ENCODE measurements around the gene INSC. TPM values are rescaled to one million over a fixed set of nuclear protein-coding genes. Genes with fewer than 3 reads are reported as not detected.

INSC gene
- total RNA-seq, 6 donors from 2014 or later = 0.14 to 1.7 (median 1.0) TPM; not detected in 3

DNA sequence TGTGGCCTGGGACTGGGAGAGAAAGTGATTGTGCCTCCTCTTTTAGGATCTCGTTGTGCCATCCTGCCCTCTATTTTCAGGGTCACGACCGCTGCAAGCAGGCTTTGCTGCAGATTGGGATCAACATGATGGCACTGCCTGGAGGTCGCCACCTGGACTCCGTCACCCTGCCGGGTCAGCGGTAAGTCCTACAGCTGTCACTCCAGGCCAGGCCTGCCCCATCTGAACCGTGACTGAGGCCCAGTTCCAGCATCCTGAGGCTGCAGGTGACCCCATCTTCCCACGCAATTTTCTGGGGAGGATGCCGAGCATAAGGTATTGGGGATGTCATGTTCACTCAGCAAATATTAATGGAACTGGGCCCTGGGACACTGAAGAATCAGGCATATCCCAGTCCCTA lies 34.3 kb downstream of the INSC start:
- ATAC-seq (ENCODE audit: low FRiP score in 2 of 2) (no peak), DNase-seq (no peak)
- H3K27me3 ChIP-seq = no peaks in the 10 kb centered on the region
- no peaks in the 10 kb centered on the region for H3K36me3 ChIP-seq
- no peak for TF ChIP-seq POLR2AphosphoS5 (IDR thresholded peaks at IDR 0.05)
- H3K9me3 ChIP-seq = no peaks in the 10 kb centered on the region
- no peak overlapping the region for H3K4me3 ChIP-seq
- H3K4me1 ChIP-seq = no peaks in the 10 kb centered on the region
- WGBS, 2 donors = 76 to 86% methylated on average over 2 to 10 of the region's 10 CpGs
- no peak overlapping the region for H3K27ac ChIP-seq

DNA sequence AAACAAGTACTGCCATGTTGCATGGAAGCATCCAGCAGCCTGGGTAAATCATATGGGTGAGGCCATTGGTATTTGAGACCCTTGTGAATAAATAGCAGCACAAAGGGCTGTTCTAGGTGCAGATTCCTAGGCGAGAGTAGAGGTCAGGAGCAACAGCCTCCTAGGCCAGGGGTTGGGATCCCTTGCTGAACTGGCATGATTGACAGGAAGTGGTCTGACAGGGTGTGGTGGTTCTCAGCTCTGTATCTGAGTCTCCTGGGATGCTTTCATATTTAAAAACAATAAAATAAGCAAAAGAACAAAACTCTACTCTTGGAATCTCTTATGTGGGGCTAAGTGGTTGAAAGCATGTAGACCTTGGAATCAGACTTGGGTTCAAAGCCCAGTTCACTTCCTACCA lies 35.8 kb downstream of the INSC start:
- DNase-seq (no peak), ATAC-seq (ENCODE audit: low FRiP score in 2 of 2) (no peak)
- WGBS, 2 donors = 73 to 75% methylated on average over 1 of the region's 1 CpG
- TF ChIP-seq POLR2A (IDR thresholded peaks at IDR 0.05) = no peak
- TF ChIP-seq, protein P1, sequence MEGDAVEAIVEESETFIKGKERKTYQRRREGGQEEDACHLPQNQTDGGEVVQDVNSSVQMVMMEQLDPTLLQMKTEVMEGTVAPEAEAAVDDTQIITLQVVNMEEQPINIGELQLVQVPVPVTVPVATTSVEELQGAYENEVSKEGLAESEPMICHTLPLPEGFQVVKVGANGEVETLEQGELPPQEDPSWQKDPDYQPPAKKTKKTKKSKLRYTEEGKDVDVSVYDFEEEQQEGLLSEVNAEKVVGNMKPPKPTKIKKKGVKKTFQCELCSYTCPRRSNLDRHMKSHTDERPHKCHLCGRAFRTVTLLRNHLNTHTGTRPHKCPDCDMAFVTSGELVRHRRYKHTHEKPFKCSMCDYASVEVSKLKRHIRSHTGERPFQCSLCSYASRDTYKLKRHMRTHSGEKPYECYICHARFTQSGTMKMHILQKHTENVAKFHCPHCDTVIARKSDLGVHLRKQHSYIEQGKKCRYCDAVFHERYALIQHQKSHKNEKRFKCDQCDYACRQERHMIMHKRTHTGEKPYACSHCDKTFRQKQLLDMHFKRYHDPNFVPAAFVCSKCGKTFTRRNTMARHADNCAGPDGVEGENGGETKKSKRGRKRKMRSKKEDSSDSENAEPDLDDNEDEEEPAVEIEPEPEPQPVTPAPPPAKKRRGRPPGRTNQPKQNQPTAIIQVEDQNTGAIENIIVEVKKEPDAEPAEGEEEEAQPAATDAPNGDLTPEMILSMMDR (IDR thresholded peaks at IDR 0.05) = no peak
- TF ChIP-seq EP300 (IDR thresholded peaks at IDR 0.05) = no peak
- no peak for TF ChIP-seq POLR2AphosphoS5 (IDR thresholded peaks at IDR 0.05)
- no peaks in the 10 kb centered on the region for H3K27me3 ChIP-seq
- H3K9me3 ChIP-seq = no peaks in the 10 kb centered on the region
- no peak overlapping the region for H3K4me3 ChIP-seq
- no peak overlapping the region for H3K27ac ChIP-seq
- H3K36me3 ChIP-seq = no peaks in the 10 kb centered on the region
- H3K4me1 ChIP-seq = no peaks in the 10 kb centered on the region

DNA sequence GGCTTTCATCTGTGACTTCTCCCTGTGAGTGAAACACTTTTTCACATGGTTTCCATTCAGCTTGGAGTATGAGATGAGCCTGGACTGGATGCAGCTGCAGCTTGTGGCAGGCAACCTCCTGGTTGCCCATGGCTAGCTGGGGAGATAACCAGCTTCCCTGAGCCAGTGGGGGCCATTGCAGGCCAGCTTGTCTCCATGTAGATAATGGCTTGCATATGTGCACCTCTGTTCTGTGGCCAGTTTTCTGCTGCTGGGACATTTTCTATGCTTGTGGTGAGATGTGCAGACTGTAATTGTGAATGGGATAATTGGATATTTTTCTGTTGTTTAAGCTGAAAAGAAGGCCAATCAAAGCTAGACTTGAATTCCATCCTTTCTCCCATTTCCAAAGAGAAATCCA lies 38.5 kb downstream of the INSC start:
- Histone ChIP-seq H3K9me3 (no peaks in the 10 kb centered on the region), H3K36me3 (no peaks in the 10 kb centered on the region), H3K27ac (no peak overlapping the region), H3K4me1 (no peaks in the 10 kb centered on the region), H3K27me3 (no peaks in the 10 kb centered on the region), H3K4me3 (no peak overlapping the region)
- TF ChIP-seq POLR2A (IDR thresholded peaks at IDR 0.05) = no peak
- TF ChIP-seq POLR2AphosphoS5 (IDR thresholded peaks at IDR 0.05) = no peak
- TF ChIP-seq EP300 (IDR thresholded peaks at IDR 0.05) = no peak
- TF ChIP-seq, protein P1 (IDR thresholded peaks at IDR 0.05) = no peak
- DNase-seq (no peak), ATAC-seq (ENCODE audit: low FRiP score in 2 of 2) (no peak)

DNA sequence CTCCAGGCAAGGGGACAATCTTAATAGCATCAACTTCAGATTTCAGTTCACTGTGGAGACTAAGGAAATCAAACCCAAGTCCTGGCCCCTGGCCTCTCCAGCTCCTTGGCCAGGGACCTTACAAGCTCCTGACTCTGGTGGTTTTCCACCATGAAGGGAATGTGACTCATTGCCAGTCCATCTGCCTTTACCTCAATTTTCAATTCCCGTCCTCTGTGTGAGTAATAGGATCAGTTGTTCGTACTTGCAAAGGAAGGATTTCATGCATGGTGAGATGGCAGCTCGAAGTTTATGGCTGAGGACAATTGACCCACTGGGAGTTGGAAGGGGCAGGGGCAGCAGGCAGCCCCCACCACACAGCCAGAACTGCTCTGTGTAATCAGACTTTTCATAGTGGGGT lies 42.5 kb downstream of the INSC start:
- DNase-seq (no peak), ATAC-seq (ENCODE audit: low FRiP score in 2 of 2) (no peak)
- 76 to 84% methylated on average over 3 of the region's 3 CpGs for WGBS, 2 donors
- H3K9me3 ChIP-seq = no peaks in the 10 kb centered on the region
- TF ChIP-seq EP300 (IDR thresholded peaks at IDR 0.05) (no peak), POLR2AphosphoS5 (IDR thresholded peaks at IDR 0.05) (no peak), POLR2A (IDR thresholded peaks at IDR 0.05) (no peak)
- TF ChIP-seq, protein P1 (IDR thresholded peaks at IDR 0.05) = no peak
- H3K36me3 ChIP-seq = no peaks in the 10 kb centered on the region
- no peaks in the 10 kb centered on the region for H3K4me1 ChIP-seq
- H3K4me3 ChIP-seq = no peak overlapping the region
- H3K27me3 ChIP-seq = no peaks in the 10 kb centered on the region
- no peak overlapping the region for H3K27ac ChIP-seq

DNA sequence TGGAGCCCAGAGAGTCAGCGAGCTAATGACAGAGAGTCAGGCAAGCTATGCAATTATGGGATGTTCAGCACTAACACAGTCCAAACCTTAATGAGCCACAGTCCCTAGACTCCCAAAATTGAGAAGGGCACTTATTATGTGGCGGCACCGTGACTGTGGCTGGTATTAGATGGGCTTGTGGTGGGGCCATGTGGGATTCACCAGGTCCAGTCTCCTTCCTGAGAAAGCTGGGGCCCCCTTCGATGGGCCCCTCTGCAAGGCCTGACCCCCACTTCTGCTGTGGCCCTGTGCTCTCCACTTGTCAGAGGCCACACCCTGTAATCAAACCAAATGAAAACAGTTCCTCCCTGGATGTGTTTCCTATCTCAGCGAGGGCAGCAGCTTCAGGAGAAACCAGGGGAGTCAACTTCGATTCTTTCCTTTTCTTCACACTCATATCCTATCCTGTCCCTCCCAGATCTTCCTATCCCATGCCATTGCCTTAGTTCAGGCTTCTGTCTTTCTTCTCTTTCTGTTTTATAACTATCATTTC lies 42.9 kb downstream of the INSC start:
- H3K27ac ChIP-seq = no peak overlapping the region
- WGBS, 2 donors = 65 to 73% methylated on average over 3 to 6 of the region's 6 CpGs

More for the DNA sequence above, 42.9 kb downstream of the INSC start:
- no peaks in the 10 kb centered on the region for H3K36me3 ChIP-seq
- H3K27me3 ChIP-seq = no peaks in the 10 kb centered on the region
- DNase-seq (no peak), ATAC-seq (ENCODE audit: low FRiP score in 2 of 2) (no peak)
- TF ChIP-seq POLR2A (IDR thresholded peaks at IDR 0.05) = no peak
- TF ChIP-seq POLR2AphosphoS5 (IDR thresholded peaks at IDR 0.05) = no peak
- TF ChIP-seq, protein P1 (IDR thresholded peaks at IDR 0.05) = no peak
- no peak for TF ChIP-seq EP300 (IDR thresholded peaks at IDR 0.05)
- H3K4me3 ChIP-seq = no peak overlapping the region
- no peaks in the 10 kb centered on the region for H3K9me3 ChIP-seq
- no peaks in the 10 kb centered on the region for H3K4me1 ChIP-seq
